GM21423 (cell line): ENCODE data around the gene CLCF1.
A peak's percentile ranks its signal among the peaks of the same experiment; 100 is the strongest.
"Not testable (repeated sequence)": the region's sequence is repeated elsewhere in the genome, so short reads cannot be mapped to it uniquely, and the experiment has no call there.

ENCODE experiments used
- ATAC-seq: cut with Tn5 transposase; IDR thresholded peaks from one replicate; pipeline ENCODE4 v1.9.1; 2021; ENCODE audit warnings: mild to moderate bottlenecking, moderate library complexity; ENCODE audit not compliant: unreplicated experiment

Gene CLCF1

DNA sequence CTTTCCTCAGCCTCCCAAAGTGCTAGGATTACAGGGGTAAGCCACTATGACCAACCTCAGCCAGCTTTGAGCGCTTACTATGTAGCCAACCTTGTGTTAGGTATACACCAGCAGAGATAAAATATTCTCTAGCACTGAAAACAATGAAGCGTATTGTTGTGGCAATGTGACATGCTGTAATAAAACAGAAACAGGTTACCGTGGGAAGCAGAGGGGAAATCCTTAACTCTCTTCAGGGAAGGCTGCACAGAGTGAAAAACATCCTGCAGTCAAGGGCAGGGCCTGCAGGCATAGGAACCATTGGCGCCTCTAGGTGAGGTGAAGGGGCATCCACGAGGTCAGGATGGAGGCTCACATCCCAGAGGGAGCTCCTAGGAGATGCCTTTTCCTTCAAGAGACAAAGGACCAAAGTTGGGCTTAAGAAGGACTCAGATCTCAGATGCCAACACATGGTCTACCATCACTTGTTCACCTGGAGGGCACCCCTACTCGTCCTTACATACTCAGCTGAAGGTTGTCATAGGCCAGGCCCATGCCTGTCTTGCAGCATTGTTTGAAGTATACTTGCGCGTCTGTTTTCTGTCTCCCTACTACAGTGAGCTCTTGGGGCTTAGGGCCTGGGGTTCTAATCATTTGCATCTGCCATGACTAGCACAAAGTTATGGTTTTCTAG, 28.0 kb downstream of the CLCF1 start:
- no peak for ATAC-seq

DNA sequence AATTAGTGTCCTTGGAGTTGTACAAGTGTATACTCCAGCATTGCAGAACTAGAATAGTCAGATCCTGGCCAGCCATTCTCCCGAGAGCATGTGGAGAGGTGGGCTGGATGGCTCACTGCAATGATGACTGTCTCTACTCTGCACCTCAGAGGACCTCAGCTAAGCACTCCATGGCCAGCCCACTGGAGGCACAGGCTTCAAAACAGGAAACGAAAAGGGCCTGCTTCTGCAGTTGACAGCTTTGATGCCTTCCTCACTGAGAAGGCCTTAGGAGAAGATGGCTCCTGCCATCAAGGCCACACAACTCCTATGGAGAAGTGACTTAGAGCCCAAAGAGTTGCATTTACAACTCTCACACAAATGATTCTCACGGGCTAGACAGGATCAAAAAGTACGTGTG, 29.1 kb downstream of the CLCF1 start:
- no peak for ATAC-seq

DNA sequence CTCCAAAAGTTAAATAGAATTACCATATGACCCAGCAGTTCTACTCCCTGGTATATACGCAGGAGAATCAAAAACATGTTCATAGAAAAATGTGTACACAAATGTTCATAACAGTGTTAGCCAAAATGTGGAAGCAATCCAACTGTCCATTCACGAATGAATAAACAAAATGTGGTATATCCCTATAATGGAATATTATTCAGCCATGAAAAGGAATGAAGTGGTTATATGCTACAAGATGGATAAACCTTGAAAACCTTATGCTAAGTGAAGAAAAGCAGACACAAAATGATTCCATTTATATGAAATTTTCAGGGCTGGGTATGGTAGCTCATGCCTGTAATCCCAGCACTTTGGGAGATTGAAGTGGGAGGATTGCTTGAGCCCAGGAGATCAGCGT, 36.1 kb downstream of the CLCF1 start:
- no peak for ATAC-seq

DNA sequence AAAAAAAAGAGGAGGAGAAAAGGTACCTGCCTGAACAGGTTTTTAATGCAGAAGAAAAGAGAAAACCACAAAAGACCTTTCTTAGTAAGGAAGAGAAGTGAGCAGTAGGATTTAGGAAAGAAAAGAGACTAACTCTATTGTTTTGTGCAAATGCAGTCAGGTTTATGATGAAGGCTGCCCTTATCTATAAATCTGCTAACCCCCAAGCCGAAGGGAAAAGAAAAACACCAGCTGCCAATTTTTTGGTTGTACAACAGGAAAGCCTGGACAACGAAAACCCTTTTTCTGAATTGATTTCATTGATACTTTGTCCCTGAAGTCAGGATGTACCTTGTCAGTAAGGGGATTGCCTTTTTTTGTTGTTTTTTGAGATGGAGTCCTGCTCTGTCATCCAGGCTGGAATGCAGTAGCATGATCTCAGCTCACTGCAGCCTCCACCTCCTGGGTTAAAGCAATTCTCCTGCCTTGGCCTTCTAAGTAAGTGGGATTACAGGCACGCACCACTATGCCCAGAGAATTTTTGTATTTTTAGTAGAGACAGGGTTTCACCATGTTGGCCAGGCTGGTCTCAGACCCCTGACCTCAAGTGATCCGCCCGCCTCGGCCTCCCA, 41.2 kb downstream of the CLCF1 start:
- ATAC-seq, result no peak

DNA sequence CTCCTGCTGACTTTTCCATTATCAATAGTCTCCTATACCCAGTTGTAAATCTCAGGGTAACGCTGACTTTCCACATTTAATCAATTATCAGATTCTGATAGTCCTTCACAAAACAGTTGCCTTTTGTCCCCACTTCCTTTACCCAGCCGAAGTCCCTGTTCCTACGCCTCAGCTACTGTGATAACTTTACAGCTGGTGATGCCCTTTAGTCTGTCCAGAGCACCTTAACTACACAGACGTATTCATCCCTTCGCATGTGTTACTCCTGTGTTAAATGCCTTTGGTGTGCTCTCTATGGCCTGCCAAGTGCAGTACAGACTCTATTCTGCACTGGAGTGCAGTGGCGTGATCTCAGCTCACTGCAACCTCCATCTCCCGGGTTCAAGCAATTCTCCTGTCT, 49.9 kb downstream of the CLCF1 start:
- no peak for ATAC-seq

DNA sequence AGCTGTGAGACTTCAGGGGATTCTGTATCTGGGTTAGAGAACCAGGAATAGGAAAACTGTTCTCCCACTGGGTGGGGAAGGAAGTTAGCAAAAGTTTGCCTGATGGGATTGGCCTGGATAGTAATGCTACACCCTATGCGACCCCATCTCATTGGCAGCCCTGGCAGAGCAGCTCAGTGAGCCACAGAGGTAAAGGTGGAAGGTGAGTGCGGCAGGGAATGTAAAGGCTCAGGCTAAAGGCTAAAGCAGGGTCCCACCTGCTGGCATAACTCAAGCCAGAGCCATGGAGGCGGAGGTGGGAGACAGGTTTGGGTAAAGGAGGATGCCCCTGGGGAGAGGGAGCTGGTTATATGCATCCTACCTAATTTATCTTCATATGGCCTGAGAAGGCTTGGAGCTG, 51.3 kb downstream of the CLCF1 start:
- ATAC-seq, result no peak

DNA sequence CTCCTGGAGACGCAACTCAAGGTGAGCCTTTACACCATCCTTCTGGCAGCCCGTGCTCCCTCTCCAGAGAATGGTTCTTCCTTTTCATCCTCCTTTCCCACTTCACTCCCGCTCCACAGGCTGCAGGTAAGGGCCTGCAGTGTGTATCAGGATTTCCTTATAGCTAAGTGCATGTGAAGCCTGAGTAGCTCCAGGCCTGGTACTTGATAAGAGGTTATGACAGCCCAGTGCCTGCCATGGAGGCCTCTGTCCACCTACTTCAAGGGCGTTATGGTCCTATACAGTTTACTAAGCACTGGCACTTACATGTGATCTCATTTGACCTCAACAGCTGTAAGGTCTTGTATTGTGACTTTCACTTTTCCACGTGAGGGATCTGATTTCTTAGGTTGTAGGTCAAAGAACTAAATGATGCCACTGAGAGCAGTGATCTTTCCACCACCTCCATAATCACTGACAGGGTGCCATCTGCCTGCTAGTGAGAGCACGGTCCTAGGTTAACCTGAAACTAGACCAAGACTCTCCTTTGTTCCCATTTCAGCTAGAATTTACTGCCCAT, 52.0 kb downstream of the CLCF1 start:
- no peak for ATAC-seq

DNA sequence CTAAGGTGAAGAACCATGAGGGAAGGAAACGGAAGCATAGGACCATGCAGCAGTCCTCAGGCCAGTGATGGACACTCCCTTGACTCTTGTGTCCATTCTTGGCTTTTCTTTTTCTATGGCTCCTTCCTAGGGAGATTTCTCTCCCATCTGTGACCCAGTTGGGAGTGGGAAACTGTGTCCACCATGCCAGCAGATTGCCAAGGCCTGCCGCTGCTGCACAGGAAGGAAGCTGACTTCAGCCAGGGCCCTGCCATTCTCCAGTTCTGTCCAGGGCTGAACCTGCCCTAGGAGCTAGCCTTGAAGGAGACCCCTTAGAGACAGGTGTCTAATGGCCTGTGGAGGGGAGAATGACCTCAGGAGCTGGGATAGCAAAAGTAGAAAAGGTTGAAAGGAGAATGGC, 52.7 kb downstream of the CLCF1 start:
- ATAC-seq, result no peak

DNA sequence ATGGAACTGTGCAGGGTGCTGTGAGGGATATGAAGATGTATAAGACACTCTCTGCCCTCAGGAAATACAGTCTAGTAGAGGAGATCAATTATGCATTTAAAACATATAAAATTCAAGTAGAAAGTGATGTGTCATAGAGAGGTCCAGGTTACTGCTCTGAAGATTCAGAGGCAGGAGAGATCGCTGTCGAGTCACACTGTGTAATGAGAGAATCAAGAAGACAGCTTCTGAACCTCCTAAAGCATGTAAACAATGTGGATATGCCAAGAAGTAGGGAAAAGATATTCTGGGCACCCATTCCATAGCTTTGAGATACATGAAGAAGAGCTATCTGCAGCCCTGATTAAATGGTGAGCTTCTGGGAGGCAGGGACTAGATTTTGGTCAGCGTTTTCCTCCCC, 53.4 kb downstream of the CLCF1 start:
- no peak for ATAC-seq

DNA sequence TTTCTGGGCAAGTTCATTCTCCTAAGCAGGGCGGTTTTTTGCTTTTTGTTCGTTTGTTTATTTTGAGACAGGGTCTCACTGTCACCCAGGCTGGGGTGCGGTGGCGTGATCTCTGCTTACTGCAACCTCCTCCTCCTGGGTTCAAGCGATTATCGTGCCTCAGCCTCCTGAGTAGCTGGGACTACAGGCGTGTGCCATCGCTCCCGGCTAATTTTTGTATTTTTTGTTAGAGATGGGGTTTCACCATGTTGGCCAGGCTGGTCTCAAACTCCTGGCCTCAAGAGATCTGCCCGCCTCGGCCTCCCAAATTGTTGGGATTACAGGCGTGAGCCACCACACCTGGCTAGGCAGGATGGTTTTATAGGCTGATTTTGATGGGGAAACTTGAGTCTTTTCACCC, 54.5 kb downstream of the CLCF1 start:
- not testable (repeated sequence) for ATAC-seq

DNA sequence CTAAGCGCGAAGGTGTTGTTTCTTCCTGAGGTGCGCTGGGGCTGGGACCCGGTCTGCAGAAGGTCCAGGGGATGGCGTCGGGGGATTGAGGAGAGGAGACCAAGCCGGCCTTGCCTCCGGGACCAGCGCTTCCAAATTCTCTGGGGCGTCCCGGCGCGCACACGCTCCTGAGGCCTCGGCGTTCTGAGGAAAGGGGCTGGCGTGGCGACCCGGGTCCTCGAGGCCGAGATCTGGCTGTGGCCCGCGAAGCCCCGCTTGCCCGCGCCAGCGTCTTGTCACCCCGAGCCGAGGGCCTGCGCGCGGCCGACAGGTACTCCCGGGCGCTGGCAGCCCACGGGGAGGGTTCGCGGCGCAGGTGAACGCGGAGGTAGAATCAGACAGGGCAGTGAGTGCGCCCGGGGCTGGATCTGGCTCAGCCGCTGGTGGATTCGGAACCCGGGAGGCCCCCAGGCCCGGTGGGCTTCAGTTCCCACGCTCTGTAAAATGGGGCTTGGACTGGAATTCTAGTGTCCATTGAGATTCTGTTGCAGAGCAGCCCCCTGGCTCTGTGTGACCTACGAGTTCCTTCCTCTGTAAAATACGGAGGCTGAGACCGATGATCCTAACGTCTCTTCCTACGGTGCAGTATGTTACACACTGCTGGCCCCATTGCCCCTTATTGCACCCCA, 55.4 kb downstream of the CLCF1 start:
- no peak for ATAC-seq

DNA sequence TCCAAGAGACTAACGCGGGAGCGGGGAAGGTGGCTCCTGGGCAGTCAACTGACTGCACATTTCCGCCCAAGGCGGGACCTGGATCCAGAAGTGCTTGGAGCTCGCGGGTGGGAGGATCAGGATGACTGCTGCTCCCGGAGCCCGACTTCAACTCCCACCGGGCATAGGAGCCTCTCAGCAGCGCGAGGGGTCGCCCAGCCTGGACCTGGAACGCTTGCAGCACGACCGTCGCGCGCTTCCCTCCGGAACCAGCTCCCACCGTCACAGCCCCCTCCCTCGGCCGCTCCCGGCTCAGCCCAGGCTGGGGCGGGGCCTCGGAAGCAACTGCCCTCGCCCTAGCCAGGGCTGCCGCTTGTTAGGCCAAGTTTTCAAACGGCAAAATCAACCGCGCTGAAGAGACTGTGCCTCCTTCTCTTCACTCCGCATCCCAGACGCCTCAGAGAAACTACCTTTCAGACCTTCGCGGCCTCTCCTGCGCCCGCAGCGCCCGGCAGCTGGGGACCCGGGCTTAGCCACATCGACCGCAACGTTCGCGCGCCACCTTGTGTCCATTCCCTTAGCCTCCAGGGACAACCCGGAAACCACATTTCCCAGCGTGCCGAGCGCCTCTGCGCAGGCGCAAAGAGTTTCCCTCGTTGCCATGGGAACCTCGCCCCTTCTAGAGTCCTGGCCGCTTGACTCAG, 56.1 kb downstream of the CLCF1 start:
- peak; percentile 79 for ATAC-seq

DNA sequence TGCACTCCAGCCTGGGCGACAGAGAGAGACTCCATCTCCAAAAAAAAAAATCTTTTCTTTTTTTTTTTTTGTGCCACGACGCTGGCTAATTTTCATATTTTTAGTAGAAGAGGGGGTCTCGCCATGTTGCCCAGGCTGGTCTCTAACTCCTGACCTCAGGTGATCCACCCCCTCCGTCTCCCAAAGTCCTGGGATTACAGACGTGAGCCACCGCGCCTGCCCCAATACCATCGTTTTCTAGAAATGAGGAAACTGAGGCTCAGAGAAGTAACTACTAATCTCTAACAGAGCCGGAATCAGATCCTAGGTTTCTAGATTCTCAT, 56.6 kb downstream of the CLCF1 start:
- no peak for ATAC-seq

DNA sequence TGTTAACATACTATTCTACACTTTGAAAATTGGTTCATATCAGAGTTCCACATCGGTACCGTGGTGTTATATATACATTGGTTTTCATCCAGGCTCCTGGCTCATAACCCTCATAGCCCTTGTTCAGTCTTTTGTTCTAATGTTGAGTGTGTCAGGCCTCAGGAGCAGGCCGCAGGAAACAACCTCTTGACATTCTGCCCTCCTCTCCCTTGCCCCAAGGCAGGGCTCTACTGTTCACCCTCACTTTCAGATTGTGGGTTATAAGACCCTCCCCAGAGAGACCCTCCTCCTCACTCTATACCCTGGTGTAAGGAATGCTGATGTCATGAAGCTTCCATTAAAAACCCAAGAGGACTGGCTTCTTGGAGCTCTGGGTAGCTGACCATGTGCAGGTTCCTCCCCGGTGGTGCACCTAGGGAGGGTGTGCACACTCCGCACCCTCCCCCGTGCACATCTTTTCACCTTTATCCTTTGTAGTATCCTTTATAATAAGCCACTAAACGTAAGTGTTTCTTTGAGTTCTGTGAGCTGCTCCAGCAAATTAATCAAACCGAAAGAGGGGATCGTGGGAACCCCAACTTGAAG, 58.0 kb downstream of the CLCF1 start:
- no peak for ATAC-seq

DNA sequence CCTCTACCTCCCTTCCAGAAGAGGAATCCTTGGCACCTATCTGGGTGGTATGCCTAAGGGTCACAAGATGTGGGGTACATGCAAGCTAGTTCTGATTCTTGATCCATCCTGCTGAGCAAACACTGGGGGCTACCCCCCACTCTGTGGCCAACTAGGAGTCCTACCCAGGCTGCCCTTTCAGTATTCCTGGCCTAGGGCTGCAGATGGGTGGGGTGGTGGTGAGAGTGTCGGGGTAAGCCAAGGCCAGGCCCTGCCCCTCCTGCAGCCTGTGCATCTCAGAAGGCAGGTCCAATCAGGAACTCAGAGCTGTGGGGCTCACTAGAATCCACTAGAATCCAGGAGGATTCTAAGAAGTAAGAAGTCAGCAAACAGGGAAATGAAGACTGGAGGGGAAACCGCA, 59.2 kb downstream of the CLCF1 start:
- ATAC-seq, result no peak
